ENCODE measurements around the gene PACRG.

- TF ChIP-seq RAD21 (IDR thresholded peaks at IDR 0.05; ENCODE audit: low read depth) (no peak), TCF12 (IDR thresholded peaks at IDR 0.05; ENCODE audit: low read depth) (no peak), YY1 (IDR thresholded peaks at IDR 0.05; ENCODE audit: low read depth) (no peak), CEBPB (IDR thresholded peaks at IDR 0.05) (no peak), TAF1 (IDR thresholded peaks at IDR 0.05; ENCODE audit: low read depth) (no peak), MAX (IDR thresholded peaks at IDR 0.05) (no peak), EP300 (IDR thresholded peaks at IDR 0.05; ENCODE audit: borderline replicate concordance) (no peak), FOXM1 (IDR thresholded peaks at IDR 0.05; ENCODE audit: borderline replicate concordance, low read depth) (no peak), CREB1 (IDR thresholded peaks at IDR 0.05; ENCODE audit: low read depth) (no peak), REST (IDR thresholded peaks at IDR 0.05; ENCODE audit: low read depth) (no peak), ZBTB7A (IDR thresholded peaks at IDR 0.05; ENCODE audit: low read depth) (no peak)
Measured at GRCh38 chr6:162722633-162723032, 5.1 kb upstream of the PACRG start.

Measured in Ishikawa (cell line).